ENCODE measurements around the gene KIF1A.

The KIF1A gene

DNA sequence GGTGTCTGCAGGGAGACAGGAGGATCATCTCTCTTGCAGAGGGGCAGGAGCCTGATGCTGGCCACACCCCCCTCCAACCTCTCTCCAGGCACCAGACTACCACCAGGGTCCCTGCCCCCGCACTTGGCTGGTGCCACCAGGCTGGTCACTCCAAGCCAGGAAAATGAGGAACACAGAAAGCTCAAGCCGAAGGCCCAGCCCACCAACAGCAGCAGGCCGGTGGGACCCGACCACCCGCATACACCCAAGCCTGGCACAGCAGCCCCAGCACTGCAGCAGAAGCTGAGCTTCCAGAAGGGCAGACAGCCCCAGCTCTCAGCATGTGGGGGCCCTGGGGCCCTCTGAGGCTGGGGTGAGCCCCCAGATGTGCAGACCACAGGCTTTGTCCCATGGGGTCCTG, 52.7 kb downstream of the KIF1A start:
- DNase-seq (ENCODE audit: low read depth): no peak

DNA sequence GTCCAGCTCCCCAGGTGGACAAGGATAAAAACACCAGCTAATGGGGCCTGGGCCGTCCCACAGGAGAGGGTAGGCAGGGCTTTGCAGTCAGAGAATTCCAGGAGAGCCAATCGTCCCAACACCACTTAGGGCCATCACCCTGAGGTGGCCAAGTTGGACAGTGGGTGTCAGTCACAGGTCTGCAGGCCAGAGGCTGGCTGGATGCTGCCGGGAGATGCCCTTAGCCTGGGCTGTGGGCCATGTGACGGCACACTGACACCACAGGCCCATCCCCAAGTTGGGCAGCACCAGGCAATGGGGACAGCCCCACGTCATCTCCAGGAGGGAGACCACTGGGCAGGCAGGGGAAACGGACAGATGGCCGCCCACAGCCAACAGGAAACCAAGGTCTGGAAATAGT, 53.9 kb downstream of the KIF1A start:
- DNase-seq (ENCODE audit: low read depth): no peak

DNA sequence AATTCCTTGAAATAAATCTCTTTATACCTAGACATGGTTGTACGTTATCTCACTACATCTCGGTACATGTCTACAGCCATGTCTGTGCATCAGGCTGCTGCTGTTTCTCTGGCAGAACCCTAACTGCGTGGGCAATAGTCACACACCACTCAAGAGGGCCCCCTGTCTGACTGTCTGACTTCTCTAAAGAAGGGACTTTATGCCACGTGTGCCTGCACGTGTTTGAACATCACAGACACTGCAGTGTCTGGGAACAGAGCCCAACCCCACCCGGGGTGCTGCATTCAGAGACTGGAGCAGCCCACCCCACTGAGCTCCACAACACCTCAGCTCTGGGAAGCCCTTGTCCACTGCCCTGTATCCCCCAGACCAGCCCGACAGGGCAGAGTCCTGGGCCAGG, 55.0 kb downstream of the KIF1A start:
- no peak for DNase-seq (ENCODE audit: low read depth)

DNA sequence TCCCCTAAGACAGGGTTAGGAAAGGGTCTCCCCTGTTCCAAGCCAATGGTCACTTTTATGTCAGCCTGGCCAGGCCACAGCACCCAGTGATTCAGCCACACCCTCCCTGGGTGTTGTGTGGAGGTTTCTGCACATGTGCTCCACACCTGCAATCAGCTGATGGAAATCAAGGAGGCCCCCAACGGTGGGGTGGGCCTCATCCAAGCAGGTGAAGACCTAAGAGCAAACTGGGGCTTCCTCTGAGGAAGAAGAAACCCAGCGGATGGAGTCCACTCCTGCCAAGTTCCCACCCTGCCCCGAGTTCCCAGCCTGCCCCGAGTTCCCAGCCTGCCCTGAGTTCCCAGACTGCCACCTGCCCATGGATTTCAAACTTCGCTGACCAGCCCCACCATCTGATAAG, 55.4 kb downstream of the KIF1A start:
- DNase-seq (ENCODE audit: low read depth): no peak

DNA sequence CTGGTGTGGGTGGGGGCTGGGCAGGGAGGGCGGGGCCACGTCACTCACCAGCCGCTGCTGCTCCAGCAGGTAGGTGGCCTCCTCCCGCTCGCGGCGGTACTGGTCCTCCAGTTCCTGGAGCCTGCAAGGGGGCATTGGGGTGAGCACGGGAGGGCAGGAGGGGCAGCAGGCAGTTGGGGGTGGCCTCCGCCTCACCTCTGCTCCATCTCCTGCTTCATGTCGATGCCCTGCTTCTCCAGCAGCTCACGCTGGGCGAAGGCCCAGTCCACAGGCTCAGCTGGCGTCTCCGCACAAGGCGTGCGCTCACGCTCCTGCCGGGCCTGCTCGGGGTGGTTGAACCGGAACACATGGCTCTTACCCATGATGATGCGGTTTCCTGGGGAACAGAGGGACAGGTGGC, 57.0 kb downstream of the KIF1A start:
- no peak for DNase-seq (ENCODE audit: low read depth)

DNA sequence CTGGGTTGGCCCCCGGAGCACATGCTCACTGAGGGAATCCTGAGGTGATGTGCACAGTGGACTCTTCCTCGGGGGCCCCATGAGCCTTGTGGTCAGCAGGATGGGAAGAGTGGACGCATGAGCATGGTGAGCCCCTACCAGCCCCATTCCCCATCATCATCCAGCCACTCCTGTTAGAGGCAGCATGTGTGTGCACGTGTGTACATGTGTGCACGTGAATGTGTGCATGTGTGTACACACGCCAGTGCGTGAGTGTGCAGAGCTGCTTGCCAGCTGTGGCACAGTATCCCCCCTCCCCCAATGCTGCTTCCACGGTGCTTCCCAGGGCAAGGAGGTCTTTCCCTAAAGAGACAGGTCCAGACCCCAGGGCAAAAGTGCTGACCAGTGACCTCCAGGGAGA, 57.8 kb downstream of the KIF1A start:
- no peak for DNase-seq (ENCODE audit: low read depth)

DNA sequence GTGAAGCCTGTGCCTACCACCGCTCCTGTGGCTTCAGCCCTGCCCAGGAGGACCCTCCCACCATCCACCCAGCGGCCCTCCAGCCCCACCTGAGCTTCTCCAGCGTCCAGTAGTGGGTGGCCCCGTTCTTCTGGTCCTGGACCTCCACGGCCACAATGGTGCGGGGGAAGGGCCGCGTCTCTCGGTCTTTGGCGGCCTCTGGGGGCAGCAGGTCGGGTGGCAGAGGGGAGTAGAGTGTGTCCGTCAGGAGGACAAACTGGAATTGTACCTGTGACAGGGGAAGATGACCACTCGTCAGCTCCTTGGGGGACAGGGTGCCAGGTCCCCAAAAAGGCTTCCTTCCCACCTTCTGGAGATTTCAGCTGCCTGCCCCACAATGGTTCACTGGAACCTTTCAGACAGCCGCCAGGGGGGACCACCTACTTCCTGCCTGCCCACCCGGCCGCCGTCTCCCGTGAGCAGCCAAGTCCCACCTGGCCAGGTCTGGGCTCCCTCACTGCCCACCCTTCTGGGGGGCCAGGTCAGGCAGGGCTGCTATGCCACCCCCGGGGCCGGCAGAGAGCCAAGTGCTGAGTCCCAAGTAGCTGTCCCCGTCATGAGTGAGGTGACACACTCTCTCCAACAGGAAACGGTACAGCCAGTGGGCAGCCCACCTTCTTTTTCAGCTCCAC, 59.3 kb downstream of the KIF1A start:
- no peak for DNase-seq (ENCODE audit: low read depth)

DNA sequence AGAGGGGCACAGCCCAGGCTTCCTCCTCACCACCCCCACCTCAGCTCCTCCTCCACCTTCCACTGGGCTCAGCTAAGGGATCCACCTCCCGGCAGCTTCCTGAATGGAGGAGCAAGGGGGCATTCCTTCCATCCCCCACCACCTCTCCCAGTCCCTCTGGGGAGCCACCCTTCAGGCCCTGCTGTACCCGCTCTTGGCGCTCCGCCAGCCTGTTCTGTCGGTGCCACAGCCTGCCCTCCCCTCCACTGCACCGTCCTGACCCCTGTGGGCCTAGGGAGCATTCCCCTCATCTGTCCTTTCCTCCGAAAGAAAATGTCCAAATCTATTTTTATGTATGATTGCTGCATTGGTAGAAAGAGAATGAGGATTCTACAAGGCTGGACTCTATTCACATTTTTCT, 59.9 kb downstream of the KIF1A start:
- no peak for DNase-seq (ENCODE audit: low read depth)

DNA sequence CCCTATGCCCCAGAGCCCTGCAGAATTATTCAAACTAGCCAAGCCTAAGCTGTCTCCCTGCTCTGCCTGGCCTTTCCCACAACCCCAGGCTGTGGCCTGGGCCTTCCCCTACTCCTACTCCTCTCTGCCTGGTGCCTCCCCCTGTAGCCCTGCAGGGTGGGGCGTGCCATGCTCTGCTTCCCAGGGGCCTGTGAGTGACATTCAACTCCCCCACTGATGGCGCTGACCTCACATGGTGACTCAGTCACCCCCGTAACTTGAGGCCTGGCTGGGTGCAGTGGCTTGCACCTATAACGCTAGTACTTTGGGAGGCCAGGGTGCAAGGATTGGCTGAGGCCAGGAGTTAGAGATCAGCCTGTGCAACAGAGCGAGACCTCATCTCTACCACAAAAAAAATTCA, 60.6 kb downstream of the KIF1A start:
- no peak for DNase-seq (ENCODE audit: low read depth)

DNA sequence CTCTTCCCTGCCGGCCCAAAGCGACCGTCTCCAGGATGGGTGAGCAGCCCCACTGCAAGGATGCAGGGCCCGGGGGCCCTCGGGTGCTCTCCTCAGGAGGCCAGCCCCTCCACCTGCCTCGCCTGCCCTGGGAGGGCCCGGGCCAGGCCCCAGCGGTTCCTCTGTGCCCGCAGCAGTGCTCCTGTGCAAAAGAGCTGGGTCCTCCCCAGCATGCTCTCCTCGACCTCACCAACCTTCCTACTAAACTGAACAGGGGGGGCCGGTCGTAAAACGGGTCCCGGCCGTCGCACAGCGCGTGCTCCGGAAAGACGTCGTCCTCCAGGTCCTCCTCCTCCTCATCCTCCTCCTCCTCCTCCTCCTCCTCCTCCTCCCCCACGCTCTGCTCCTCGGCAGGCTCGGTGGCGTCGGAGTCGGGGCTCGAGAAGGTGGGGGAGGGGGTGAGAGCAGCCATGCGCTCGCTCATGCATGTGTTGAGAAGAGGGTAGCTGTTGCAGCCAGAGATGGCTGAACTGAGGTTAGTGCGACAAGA, 62.9 kb downstream of the KIF1A start:
- no peak for DNase-seq (ENCODE audit: low read depth)

DNA sequence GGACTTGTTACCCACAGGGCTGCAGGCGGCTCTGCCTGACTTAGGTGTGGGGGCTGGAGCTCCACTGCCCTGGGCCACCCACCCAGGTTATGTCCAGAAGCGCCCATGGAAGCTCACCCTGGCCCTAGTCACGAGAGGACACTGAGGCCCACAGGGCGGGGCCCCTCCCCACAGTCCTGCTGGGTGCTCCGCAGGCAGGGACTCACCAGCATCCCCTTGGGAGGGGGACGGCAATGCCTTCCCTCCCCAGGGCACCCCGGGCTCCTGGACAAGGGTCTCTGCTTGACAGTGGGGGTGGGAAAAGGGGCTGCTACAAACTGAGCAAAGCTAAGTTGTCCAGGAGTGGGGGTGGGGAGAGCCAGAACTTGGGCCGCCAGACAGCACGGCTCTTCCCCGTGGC, 67.8 kb downstream of the KIF1A start:
- no peak for DNase-seq (ENCODE audit: low read depth)

DNA sequence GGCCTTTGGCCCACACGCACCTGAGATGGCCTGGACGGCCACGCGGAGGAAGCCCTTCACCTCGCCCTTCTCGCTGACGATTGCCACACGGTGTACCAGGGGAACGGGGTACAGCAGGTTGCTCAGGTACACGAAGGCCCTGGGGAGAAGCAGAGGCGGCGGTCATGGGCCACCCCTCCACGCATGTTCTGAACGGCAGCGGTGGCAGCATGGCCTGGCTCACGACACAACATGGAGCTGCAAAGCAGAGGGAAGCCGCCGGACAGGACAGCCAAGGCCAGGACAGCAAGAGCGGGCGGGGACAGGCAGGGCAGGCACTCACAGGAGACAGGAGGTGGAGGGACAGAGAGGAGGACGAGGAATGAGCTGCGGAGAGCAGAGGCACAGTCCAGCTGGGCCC, 69.6 kb downstream of the KIF1A start:
- DNase-seq (ENCODE audit: low read depth): no peak

DNA sequence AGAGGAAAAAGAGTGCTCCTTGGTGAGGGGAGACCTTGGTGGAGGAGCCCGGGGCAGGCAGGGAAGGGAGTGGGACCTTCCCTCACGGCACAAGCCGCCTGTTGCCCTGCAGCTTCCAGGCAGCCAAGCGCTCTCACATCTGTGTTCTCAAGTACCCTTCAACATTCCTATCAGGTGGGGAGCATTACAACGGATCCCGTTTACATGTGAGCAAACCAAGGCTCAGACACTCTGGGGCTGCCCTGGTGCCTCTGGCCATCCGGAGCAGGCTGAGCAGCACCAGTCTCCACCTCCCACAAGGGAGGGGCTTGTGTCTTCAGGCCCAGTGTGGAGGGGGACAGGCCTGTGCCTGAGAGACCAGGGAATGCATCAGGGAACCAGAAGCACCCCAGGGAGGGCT, 70.5 kb downstream of the KIF1A start:
- DNase-seq (ENCODE audit: low read depth): no peak

DNA sequence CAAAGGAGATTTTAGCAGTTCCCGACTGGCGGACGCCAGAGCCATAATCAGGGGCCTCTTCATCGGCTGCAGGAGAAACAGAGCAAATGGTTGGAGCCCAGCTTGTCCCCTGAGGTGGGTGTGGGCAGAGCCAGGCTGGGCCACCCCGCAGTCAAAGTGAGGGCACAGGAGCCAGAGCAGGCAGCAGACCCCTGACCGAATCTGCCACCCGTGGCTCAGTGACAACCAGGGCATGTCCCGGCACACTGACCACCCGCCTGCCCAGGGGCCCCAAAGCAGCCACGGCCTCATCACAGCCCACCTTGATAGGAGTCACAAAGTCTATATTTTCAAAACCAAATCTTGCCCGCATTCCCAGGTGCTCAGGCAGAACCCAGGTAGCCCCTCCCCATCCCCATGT, 72.8 kb downstream of the KIF1A start:
- DNase-seq (ENCODE audit: low read depth): no peak

DNA sequence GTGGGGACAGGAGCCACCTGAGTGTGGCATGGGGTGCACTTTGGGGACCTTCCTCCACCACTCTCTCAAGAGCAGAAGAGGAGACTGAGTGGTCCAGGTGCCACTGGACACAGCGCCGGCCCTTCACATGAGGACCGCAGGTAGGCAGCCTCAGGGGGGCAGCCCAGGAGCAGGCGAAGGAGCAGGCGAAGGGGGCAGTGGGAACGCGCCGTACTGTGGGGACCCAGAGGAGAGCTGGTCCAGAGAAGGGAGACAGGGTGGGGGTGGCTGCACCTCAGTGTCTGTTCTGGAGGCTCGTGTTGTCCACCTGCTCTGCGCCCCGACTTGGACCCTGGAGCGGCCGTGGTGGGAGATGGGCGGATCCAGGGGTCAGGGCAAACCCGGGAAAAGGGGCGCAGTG, 73.3 kb downstream of the KIF1A start:
- DNase-seq (ENCODE audit: low read depth): no peak

DNA sequence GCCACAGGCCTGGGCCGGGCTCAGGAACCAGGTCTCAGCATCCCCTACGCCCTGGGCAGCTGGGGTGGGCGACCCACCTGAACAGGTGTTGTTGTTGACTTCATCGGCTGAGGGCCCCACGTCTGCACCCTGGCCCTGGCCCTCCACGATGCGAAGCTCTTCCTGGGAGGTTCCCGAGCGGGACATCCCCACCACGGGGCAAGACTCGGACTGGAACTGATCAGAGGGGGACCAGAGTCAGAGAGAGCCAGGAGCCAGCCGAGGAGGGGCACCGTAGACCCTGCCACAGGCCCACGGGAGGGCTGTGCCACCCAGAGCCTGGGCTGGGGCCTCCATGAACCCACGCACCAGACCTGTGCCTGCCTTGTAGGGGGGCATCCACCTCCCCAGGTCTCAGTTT, 74.1 kb downstream of the KIF1A start:
- no peak for DNase-seq (ENCODE audit: low read depth)

DNA sequence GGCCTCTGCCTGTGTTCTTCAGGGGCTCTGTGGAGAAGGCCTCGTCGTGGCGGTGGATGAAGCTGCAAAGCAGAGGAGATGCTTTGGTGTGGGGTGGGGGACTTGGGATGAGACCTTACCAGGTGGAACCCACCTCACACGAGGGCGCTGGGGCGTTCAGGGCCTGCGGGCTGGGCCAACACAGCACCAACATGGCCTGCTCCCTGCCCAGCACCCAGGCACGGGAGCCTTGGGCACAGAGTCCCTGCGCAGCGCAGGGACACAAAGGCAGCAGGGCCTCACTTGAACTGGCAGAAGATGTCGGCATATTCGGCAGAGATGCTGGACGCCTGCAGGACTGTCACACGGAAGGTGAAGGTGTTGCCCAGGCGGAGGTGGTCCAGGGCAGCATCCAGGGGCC, 74.6 kb downstream of the KIF1A start:
- DNase-seq (ENCODE audit: low read depth): no peak

DNA sequence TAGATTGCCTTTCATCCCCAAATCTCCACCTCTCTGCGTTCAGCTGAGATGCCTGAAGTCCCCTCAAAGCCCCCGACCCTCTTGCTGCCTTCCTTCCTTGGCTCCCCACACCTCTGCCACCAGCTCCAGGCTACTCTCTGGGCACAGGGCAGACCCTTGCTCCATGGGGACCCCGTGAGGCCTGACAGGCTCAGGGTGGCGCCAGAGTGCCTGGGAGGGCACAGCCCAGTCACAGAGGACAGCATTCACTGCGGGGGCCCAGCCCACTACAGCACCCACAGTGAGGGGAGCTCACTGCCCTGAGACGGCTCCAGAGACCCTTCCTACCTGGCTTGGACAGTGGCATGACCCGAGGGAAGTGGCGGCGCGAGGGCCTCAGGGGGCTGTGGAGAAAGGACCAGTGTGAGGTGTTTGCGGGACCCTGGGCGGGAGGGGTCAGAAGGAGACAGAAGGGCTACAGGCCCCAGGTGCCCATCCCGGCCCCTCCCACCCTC, 77.4 kb downstream of the KIF1A start:
- DNase-seq (ENCODE audit: low read depth): no peak

DNA sequence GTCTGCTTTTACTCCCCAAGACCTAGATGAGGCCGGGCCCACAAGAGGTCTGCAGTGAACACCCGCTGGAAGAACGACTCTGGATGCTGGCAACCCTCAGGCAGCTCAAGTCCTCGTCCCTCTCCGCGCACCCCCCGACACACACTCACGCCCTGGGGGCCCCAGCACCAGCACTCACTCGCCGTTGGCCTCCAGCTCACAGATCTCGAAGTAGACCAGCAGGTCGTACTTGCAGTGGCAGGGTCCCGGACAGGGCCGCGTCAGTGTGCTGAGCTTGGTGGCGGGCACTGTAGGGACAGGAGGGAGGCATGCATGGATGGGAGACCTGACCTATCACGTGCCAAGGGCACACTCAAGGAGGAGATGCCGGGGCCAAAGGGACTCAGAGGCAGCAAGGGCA, 78.9 kb downstream of the KIF1A start:
- DNase-seq (ENCODE audit: low read depth): no peak

DNA sequence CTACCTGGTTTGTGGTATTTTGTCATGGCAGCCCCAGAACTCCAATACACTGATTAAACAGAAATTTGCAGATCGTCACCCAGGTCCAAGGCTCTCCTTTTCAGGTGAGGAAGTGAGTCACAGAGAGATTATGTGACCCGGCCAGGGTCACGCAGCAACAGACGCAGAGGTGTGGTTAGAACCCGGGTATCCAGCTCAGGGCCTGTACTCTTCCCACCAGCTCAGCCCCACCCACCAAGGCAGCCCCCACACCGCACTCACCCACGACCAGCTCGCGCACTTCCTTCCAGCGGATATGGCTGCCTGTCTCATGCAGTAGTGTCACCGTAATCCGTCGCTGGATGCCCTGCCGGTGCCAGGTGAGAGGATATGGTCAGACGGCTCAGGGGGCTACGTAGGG, 80.2 kb downstream of the KIF1A start:
- DNase-seq (ENCODE audit: low read depth): no peak

DNA sequence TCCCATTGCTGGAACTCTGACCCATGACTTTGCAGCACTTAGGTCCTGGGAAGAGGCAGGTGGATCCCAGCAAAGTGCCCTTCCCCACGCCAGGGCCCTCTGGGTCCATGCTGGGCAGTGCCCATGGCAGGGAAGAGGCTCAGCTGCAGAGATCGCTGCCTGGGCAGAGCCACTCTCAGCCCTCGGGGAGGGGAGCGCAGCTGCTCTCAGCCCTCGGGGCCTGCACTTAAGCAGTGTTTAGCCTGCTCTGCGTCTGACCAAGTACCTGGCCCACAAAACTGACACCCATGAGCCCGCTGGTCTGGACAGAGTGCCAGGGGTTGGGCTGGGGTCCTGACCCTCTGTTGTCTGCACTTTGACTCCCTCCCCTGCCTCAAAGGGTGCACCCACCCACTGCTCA, 82.1 kb downstream of the KIF1A start:
- no peak for DNase-seq (ENCODE audit: low read depth)

DNA sequence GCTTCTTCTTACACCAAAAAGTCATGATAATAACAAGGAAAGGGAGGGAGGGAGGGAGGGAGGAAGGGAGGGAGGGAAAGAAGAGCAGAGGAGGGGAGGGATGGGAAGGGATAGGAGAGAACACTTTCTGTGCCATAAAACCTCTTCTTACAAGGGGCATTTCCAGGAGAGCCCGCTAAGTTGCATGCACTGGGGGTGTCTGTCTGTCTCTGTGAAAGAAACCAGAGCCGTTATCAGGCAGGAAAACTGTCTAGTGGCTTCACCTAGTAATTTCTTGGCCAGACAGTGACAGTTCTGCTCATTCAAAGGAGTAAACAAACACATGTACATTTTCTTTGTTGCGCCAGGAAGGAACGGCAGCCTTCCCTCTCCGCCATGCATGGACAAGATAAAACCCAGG, 82.5 kb downstream of the KIF1A start:
- no peak for DNase-seq (ENCODE audit: low read depth)

DNA sequence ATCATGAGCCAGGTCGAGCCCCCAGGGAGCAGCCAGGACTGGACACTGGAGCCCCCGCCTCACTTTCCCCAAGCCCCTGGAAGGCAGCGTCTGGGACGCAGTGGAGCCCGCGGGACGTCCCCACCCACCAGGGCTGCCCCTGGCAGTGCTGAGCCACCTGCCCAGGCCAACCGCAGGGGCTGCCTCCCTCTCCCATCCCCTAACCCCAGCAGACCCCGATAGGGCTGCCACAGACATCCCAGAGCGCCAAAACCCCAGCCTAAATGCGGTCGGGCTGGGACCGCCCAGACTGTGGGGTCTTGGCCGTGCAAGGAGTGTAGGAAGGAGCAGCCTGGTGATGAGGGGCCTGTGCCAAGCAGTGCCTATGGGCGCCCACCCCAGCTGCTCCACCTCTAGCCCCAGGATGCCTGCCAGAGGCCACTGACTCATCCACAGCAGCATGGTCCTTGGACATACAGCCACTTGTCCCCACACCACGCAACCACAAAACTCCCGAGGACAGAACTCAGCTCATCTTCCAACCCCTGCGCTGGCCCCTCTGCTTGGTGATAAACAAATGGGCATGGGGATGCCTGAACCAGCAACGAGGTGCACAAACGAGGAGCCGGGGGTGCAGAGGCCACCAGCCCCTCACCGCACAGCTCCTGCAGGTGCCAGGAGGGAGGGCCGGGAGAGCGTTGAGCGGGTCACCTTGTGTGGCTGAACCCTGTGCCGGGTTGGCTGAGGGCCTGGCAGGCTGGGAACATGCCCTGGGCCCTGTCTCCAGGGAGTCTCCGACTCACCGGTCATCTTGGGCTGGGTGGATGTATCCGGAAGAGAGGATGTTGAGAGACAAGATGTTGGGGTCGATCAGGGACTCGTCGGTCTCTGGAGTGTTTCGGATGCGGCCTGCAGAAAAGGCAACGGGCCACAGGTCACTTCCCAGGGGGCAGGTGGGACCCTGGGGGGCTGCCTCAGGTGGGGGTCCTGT, 83.5 kb downstream of the KIF1A start:
- DNase-seq (ENCODE audit: low read depth): no peak
